ENCODE data around the gene RWDD1. TPM values are rescaled to one million over a fixed set of nuclear protein-coding genes. Genes with fewer than 3 reads are reported as not detected.

The RWDD1 gene
- total RNA-seq, 1 experiment from 2014 or later = 22.9 TPM

GRCh38 chr6:116572162-116572561, 858 bp downstream of the RWDD1 start:
- peak in 1 of 2 experiments; percentile 11 for DNase-seq
- ChIA-PET POLR2A (ENCODE audit: unreplicated experiment) (interaction anchor here (1.0 kb wide), 1 partner anchor 292 kb away, joined by 6 read pairs; the partner anchor contains the start of gene TSPYL1), CTCF (interaction anchor here (0.7 to 1.6 kb wide), 4 partner anchors 53 to 303 kb away, joined by 4 to 5 read pairs (median 4); partner anchors contain the start of gene CALHM5)
- peak overlapping the region; percentile 95 for H3K4me3 ChIP-seq
- H2AFZ ChIP-seq = peak overlapping the region; percentile 92
- no TSS peak for BruUV-seq (replicated peaks)
- H4K20me1 ChIP-seq (ENCODE audit: insufficient read depth) = no peaks in the 10 kb centered on the region
- H3K27ac ChIP-seq = peak overlapping the region; percentile 60; the same call in 1 of the 2 replicates
- peaks cover 30% of the 10 kb centered on the region for H3K4me1 ChIP-seq (replicated peaks; ENCODE audit: insufficient read depth)
- peaks cover 8% of the 10 kb centered on the region; the same call in 1 of the 2 replicates for H3F3A ChIP-seq (ENCODE audit: insufficient read depth, low read depth)
- peak overlapping the region; percentile 81 for H3K4me2 ChIP-seq
- 0 out of 2 replicates have a peak, but pooled peaks cover 3% of the 10 kb centered on the region for H3K36me3 ChIP-seq (ENCODE audit: low read depth)
- no peaks in the 10 kb centered on the region for H3K9me2 ChIP-seq (ENCODE audit: insufficient read depth)
- intact Hi-C loops (cut with micrococcal nuclease; ENCODE audit: unreplicated experiment) = loop anchor here (5.0 kb wide), 1 partner anchor 355 kb away; no protein-coding TSS in a partner anchor
- peaks cover 68% of the 10 kb centered on the region for H3K79me2 ChIP-seq (ENCODE audit: low read depth)
- H3K9me3 ChIP-seq (ENCODE audit: insufficient read depth, low read depth) = no peaks in the 10 kb centered on the region
- H3K27me3 ChIP-seq (ENCODE audit: insufficient read depth, low read depth) = no peaks in the 10 kb centered on the region
- TF ChIP-seq EZH2 (IDR thresholded peaks at IDR 0.05; ENCODE audit: low read depth) (no peak), CTCF (conservative IDR thresholded peaks at IDR 0.05) (no peak)

- Histone ChIP-seq H3K27me3 (ENCODE audit: insufficient read depth, low read depth) (no peaks in the 10 kb centered on the region), H3K79me2 (ENCODE audit: low read depth) (peaks cover 73% of the 10 kb centered on the region), H2AFZ (no peak overlapping the region), H4K20me1 (ENCODE audit: insufficient read depth) (no peaks in the 10 kb centered on the region), H3K27ac (no peak overlapping the region), H3K4me2 (no peak overlapping the region), H3K36me3 (ENCODE audit: low read depth) (peaks cover 5% of the 10 kb centered on the region; the same call in 1 of the 2 replicates), H3F3A (ENCODE audit: insufficient read depth, low read depth) (peaks cover 8% of the 10 kb centered on the region; the same call in 1 of the 2 replicates), H3K4me1 (replicated peaks; ENCODE audit: insufficient read depth) (peaks cover 15% of the 10 kb centered on the region), H3K9me2 (ENCODE audit: insufficient read depth) (no peaks in the 10 kb centered on the region), H3K4me3 (no peak overlapping the region), H3K9me3 (ENCODE audit: insufficient read depth, low read depth) (no peaks in the 10 kb centered on the region)
- DNase-seq = no peak
- ChIA-PET POLR2A (ENCODE audit: unreplicated experiment) (no interaction called here), CTCF (no interaction called here)
- intact Hi-C loops (cut with micrococcal nuclease; ENCODE audit: unreplicated experiment) = no loop called here
- TF ChIP-seq CTCF (conservative IDR thresholded peaks at IDR 0.05) (no peak), EZH2 (IDR thresholded peaks at IDR 0.05; ENCODE audit: low read depth) (no peak)
- no TSS peak for BruUV-seq (replicated peaks)
Observed at GRCh38 chr6:116575227-116575626, 3.9 kb downstream of the RWDD1 start.

- peaks cover 12% of the 10 kb centered on the region for H3K36me3 ChIP-seq (ENCODE audit: low read depth)
- no peak overlapping the region for H3K27ac ChIP-seq
- DNase-seq = no peak
- H3K4me2 ChIP-seq = no peak overlapping the region
- H3F3A ChIP-seq (ENCODE audit: insufficient read depth, low read depth) = no peaks in the 10 kb centered on the region; the same call in 1 of the 2 replicates
- H3K9me3 ChIP-seq (ENCODE audit: insufficient read depth, low read depth) = no peaks in the 10 kb centered on the region
- no peak for TF ChIP-seq EZH2 (IDR thresholded peaks at IDR 0.05; ENCODE audit: low read depth)
- TF ChIP-seq CTCF (conservative IDR thresholded peaks at IDR 0.05) = no peak
- H2AFZ ChIP-seq = no peak overlapping the region
- peaks cover 13% of the 10 kb centered on the region for H3K4me1 ChIP-seq (replicated peaks; ENCODE audit: insufficient read depth)
- intact Hi-C loops (cut with micrococcal nuclease; ENCODE audit: unreplicated experiment) = no loop called here
- H3K9me2 ChIP-seq (ENCODE audit: insufficient read depth) = no peaks in the 10 kb centered on the region
- no TSS peak for BruUV-seq (replicated peaks)
- POLR2A ChIA-PET (ENCODE audit: unreplicated experiment) = no interaction called here
- no peaks in the 10 kb centered on the region for H4K20me1 ChIP-seq (ENCODE audit: insufficient read depth)
- H3K4me3 ChIP-seq = no peak overlapping the region
- CTCF ChIA-PET = no interaction called here
- peaks cover 59% of the 10 kb centered on the region for H3K79me2 ChIP-seq (ENCODE audit: low read depth)
- H3K27me3 ChIP-seq (ENCODE audit: insufficient read depth, low read depth) = no peaks in the 10 kb centered on the region
Observed at GRCh38 chr6:116577486-116577885, 6.2 kb downstream of the RWDD1 start.
